Gastrocnemius medialis (tissue), 4 donors: ENCODE data around the gene USP32.

Source experiments
- CTCF ChIP-seq, 5 experiments: fragments of 450-650 bp in 3 of 5; fragments of 200-600 bp in 2 of 5; sonication (generic) in 2 of 5; IDR thresholded peaks in 4 of 5; conservative IDR thresholded peaks in 1 of 5; 1 replicate in 4 of 5; 2 replicates in 1 of 5; pipeline ENCODE4 v1.5.1; 2016 to 2019; ENCODE audit warnings: antibody characterized with exemption in 5 of 5, mild to moderate bottlenecking in 3 of 5, moderate library complexity in 3 of 5
- POLR2A ChIP-seq, 2 donors: fragments of 450-650 bp; IDR thresholded peaks; one replicate each; pipeline ENCODE4 v1.6.1; 2017; ENCODE audit warnings: antibody characterized with exemption in 2 of 2, mild to moderate bottlenecking in 2 of 2, moderate library complexity in 2 of 2

- TF ChIP-seq CTCF (IDR thresholded peaks at IDR 0.05 in 4 of 5, conservative IDR thresholded peaks at IDR 0.05 in 1 of 5) (no peak), POLR2A (IDR thresholded peaks at IDR 0.05) (no peak)
Observed at GRCh38 chr17:60323754-60324153, 68.2 kb downstream of the USP32 start.
